Karpas-422 (cell line): Measurements from ENCODE around the gene PTPRC. TPM values are rescaled to one million over a fixed set of nuclear protein-coding genes. Genes with fewer than 3 reads are reported as not detected.

ENCODE experiments used
- DNase-seq: peaks from one replicate; pipeline ENCODE4 v3.0.0-alpha.2; 2015
- H2AFZ ChIP-seq: fragments of 200-600 bp; sonication (generic); 2 replicates; pipeline ENCODE4 v1.6.1; 2014; ENCODE audit warnings: antibody characterized with exemption, low read length, mixed read lengths
- H3K27ac ChIP-seq: fragments of 200-600 bp; sonication (generic); 2 replicates; pipeline ENCODE4 v1.5.1; 2014; ENCODE audit warnings: mild to moderate bottlenecking, low read length, moderate library complexity
- H3K27me3 ChIP-seq: fragments of 200-600 bp; sonication (generic); 2 replicates; pipeline ENCODE4 v1.6.1; 2014; ENCODE audit warnings: low read length, mixed read lengths
- H3K36me3 ChIP-seq: fragments of 200-600 bp; sonication (generic); 2 replicates; pipeline ENCODE4 v1.6.1; 2014; ENCODE audit warnings: low read length, mixed read lengths; ENCODE audit not compliant: insufficient read depth
- H3K4me1 ChIP-seq: fragments of 200-600 bp; sonication (generic); 2 replicates; pipeline ENCODE4 v1.6.1; 2014; ENCODE audit warnings: mild to moderate bottlenecking, low read length, mixed read lengths
- H3K4me2 ChIP-seq: fragments of 200-600 bp; sonication (generic); 2 replicates; pipeline ENCODE4 v1.6.1; 2014; ENCODE audit warnings: low read length, low read depth, mild to moderate bottlenecking; ENCODE audit not compliant: poor library complexity, severe bottlenecking
- H3K4me3 ChIP-seq: fragments of 200-600 bp; sonication (generic); 2 replicates; pipeline ENCODE4 v1.5.1; 2014; ENCODE audit warnings: mild to moderate bottlenecking, antibody characterized with exemption, low read length, mixed read lengths
- H3K79me2 ChIP-seq: fragments of 200-600 bp; sonication (generic); 2 replicates; pipeline ENCODE4 v1.6.1; 2014; ENCODE audit warnings: mild to moderate bottlenecking, low read length, mixed read lengths
- H3K9ac ChIP-seq: fragments of 200-600 bp; sonication (generic); 2 replicates; pipeline ENCODE4 v1.6.0; 2014; ENCODE audit warnings: low read length
- H3K9me2 ChIP-seq: fragments of 200-600 bp; sonication (generic), shearing (Covaris generic); replicated peaks from 2 replicates; pipeline ENCODE4 v1.6.0; 2014; ENCODE audit warnings: mild to moderate bottlenecking, low read length, moderate library complexity; ENCODE audit not compliant: insufficient read depth
- H3K9me3 ChIP-seq: fragments of 300-700, 200-600 bp; sonication (generic); 2 replicates; pipeline ENCODE4 v1.6.1; 2014; ENCODE audit warnings: low read length, mixed read lengths
- H4K20me1 ChIP-seq: fragments of 200-600 bp; sonication (generic); 2 replicates; pipeline ENCODE4 v1.6.1; 2014; ENCODE audit warnings: mild to moderate bottlenecking, antibody characterized with exemption, low read length, low read depth; ENCODE audit not compliant: insufficient read depth
- total RNA-seq: library from RNA; depleted of rRNA; stranded (reverse); fragments of >200 nt; shearing (Covaris generic); gene quantifications from 2 replicates; pipeline ENCODE4 v1.2.3, GENCODE V29; 2014; ENCODE audit warnings: low replicate concordance

PTPRC gene
- total RNA-seq, 1 experiment from 2014 or later: 812 TPM

DNA sequence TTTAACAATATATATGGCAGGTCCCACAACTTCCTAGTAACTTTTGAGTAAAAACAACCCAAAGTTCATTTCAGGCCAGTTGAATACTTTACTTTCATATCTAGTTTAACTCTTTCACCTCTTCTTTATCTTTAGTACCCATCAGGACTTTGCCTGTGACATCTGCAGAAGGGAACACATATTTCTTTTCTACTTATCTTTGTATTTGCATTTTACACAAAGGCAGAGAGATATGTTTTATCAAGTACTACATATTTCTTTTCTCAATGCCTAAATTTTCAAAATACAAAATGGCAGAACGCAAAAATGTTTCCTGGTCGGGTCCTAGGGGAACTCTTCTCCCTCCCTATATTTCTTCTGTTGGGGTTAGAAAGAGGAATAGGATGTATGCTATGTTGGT lies 6.8 kb upstream of the PTPRC start:
- Histone ChIP-seq H3K4me2 (peak overlapping the region; percentile 46), H4K20me1 (no peaks in the 10 kb centered on the region), H3K4me1 (peaks cover 87% of the 10 kb centered on the region), H3K9ac (peak overlapping the region; percentile 46), H2AFZ (no peak overlapping the region), H3K79me2 (no peaks in the 10 kb centered on the region), H3K36me3 (no peaks in the 10 kb centered on the region; the same call in 1 of the 2 replicates), H3K4me3 (no peak overlapping the region), H3K9me2 (no peaks in the 10 kb centered on the region), H3K9me3 (no peaks in the 10 kb centered on the region), H3K27ac (peak overlapping the region; percentile 99), H3K27me3 (no peaks in the 10 kb centered on the region)
- DNase-seq: no peak

DNA sequence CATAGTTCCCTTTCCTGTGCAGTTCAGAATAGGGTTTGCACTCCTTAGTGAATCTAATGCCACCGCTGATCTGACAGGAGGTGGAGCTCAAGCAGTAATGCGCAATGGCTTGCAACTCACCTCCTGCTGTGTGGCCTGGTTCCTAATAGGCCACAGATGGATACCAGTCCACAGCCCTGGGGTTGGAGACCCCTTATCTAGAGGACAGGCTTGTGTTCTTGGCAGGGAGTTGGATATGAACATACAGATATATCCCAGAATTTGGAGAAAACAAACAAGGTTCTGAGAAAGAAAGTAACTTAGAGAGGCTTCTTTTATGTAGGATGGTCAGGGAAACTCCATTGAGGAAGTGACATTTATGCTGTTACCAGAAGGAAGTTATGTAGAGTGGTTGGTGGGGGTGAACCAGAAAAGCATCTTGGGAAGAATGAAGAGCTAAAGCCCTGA lies 5.1 kb upstream of the PTPRC start:
- Histone ChIP-seq H3K79me2 (no peaks in the 10 kb centered on the region), H3K4me2 (no peak overlapping the region), H3K4me3 (no peak overlapping the region), H3K27ac (peak overlapping the region; percentile 99), H3K27me3 (no peaks in the 10 kb centered on the region), H3K9me3 (no peaks in the 10 kb centered on the region), H3K9ac (no peak overlapping the region), H3K36me3 (no peaks in the 10 kb centered on the region), H2AFZ (peak overlapping the region; percentile 68; the same call in 1 of the 2 replicates), H3K9me2 (no peaks in the 10 kb centered on the region), H3K4me1 (peaks cover 87% of the 10 kb centered on the region), H4K20me1 (no peaks in the 10 kb centered on the region)
- no peak for DNase-seq

DNA sequence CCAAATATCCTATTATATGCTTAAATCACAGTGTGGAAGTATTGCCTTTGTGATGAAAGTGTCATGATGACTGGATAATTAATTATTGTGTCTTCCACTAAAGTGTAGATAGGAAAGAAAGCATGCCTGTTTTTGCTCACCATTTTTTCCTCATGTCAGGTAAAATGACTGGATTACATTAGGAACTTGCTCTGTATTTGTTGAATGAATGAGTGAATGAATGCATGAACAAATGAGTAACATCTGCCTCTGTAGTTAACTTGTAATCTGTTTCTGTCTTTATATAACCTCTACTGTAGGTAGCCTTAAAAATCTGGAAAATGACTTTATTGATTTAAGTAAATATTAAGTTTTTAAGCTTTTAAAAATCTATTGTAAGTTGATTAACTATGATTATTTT lies 2.9 kb upstream of the PTPRC start:
- peaks cover 86% of the 10 kb centered on the region for H3K4me1 ChIP-seq
- peaks cover 4% of the 10 kb centered on the region; the same call in 1 of the 2 replicates for H3K36me3 ChIP-seq
- peak overlapping the region; percentile 82 for H3K9ac ChIP-seq
- H3K27me3 ChIP-seq: no peaks in the 10 kb centered on the region
- no peak overlapping the region for H2AFZ ChIP-seq
- peak overlapping the region; percentile 90 for H3K4me2 ChIP-seq
- H3K9me3 ChIP-seq: no peaks in the 10 kb centered on the region
- peak overlapping the region; percentile 99 for H3K27ac ChIP-seq
- DNase-seq: no peak
- H3K9me2 ChIP-seq: no peaks in the 10 kb centered on the region
- H3K79me2 ChIP-seq: peaks cover 7% of the 10 kb centered on the region
- no peaks in the 10 kb centered on the region for H4K20me1 ChIP-seq
- no peak overlapping the region for H3K4me3 ChIP-seq

DNA sequence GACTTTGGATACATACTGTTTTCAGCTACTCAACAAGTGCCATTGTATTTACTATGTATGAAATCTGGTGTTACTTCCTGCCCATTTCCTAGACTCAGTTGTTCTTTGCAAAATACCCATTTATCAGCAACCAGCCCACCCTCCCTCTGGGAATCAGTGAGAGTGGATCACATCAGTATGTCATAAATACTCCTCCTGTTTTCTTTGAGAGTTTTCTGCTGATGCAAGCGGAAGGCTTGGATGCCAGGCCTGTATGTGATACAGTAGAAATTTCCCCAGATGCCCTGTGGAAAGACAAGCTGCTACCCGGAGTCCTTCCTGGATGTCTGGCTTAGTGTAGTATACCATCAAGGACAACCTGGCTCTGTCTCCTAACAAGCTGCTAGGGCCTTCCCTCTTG lies 2.4 kb upstream of the PTPRC start:
- Histone ChIP-seq H4K20me1 (no peaks in the 10 kb centered on the region), H3K79me2 (peaks cover 11% of the 10 kb centered on the region), H3K4me3 (peak overlapping the region; percentile 22), H3K4me2 (peak overlapping the region; percentile 90), H3K27ac (peak overlapping the region; percentile 99), H3K4me1 (peaks cover 86% of the 10 kb centered on the region), H3K36me3 (peaks cover 5% of the 10 kb centered on the region; the same call in 1 of the 2 replicates), H3K9me3 (no peaks in the 10 kb centered on the region), H3K9me2 (no peaks in the 10 kb centered on the region), H3K27me3 (no peaks in the 10 kb centered on the region), H3K9ac (peak overlapping the region; percentile 82), H2AFZ (no peak overlapping the region)
- no peak for DNase-seq

DNA sequence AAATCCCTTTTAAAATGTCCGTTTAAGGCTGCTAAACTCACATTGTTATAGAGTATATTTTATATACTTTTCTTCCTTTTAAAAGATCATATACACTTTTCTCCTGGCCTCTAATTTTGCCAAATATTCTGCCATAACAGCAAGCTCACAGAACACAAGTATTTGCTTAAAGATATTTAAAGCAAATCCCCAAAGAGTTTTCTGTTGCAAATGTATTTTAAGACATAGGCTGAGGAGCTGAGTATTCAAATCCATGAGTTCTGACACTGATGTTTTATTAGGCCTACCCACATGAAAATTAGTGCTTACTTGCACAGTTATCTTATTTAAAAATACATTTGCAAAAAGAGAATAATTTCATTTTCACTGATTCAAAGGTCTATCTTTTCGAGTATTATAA lies 1.7 kb upstream of the PTPRC start:
- H3K4me3 ChIP-seq: peak overlapping the region; percentile 35
- H3K36me3 ChIP-seq: peaks cover 10% of the 10 kb centered on the region
- peak overlapping the region; percentile 82 for H3K9ac ChIP-seq
- peak overlapping the region; percentile 90 for H3K4me2 ChIP-seq
- H2AFZ ChIP-seq: no peak overlapping the region
- no peaks in the 10 kb centered on the region for H3K27me3 ChIP-seq
- no peaks in the 10 kb centered on the region for H3K9me2 ChIP-seq
- H4K20me1 ChIP-seq: no peaks in the 10 kb centered on the region
- H3K9me3 ChIP-seq: no peaks in the 10 kb centered on the region
- peaks cover 86% of the 10 kb centered on the region for H3K4me1 ChIP-seq
- peak overlapping the region; percentile 99 for H3K27ac ChIP-seq
- peaks cover 19% of the 10 kb centered on the region for H3K79me2 ChIP-seq
- peak; percentile 96 for DNase-seq

DNA sequence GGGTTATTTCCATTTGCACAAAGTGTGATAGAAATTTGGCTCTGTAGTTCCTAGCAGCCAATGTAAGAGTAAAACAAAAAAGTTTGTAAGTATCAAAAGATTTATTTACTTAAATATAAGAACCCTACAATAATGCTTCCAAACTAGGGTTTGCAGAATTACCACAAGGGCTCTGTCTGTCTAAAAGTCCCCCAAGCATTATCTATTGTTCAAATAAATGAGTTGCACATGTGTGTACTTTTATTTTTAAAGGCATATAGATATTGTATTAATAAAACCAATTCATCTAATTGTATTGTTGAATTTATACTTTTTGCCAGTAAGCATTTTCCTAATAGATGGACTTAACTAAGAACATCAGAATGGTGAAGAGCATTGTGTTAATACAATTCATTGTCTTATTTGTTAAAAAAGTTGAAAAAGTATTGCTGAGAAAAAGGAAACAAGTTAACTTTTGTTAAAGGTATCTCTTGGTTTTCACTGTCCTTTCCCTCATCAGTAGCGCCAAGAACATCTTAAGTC lies 863 bp upstream of the PTPRC start:
- H3K9me2 ChIP-seq: no peaks in the 10 kb centered on the region
- peak overlapping the region; percentile 90 for H3K4me2 ChIP-seq
- peaks cover 17% of the 10 kb centered on the region for H3K36me3 ChIP-seq
- no peak overlapping the region for H2AFZ ChIP-seq
- H4K20me1 ChIP-seq: no peaks in the 10 kb centered on the region
- peaks cover 27% of the 10 kb centered on the region for H3K79me2 ChIP-seq
- H3K27ac ChIP-seq: peak overlapping the region; percentile 99
- peak; percentile 72 for DNase-seq
- peaks cover 89% of the 10 kb centered on the region for H3K4me1 ChIP-seq
- peak overlapping the region; percentile 82 for H3K9ac ChIP-seq
- no peaks in the 10 kb centered on the region for H3K27me3 ChIP-seq
- H3K9me3 ChIP-seq: no peaks in the 10 kb centered on the region
- peak overlapping the region; percentile 40 for H3K4me3 ChIP-seq

DNA sequence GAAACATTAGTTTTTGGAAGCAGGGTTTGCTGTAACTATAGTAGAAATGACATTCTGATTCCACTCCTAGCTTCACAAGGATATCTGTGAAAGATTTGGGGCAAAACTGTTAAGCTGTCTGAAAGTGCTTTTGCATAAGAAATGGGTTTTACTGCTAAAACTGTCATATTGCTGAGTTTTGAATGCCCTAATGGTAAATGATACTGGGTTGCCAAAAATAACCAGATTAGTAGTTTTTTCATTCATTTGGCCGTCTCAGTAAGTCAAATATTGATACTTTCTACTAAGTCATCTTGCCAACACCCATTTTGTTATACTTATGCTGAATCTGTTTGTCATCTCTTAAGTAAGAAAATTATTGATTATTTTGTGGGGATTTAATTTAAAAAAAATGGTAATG lies 399 bp upstream of the PTPRC start:
- H3K4me1 ChIP-seq: peaks cover 92% of the 10 kb centered on the region
- H3K9me3 ChIP-seq: no peaks in the 10 kb centered on the region
- H3K4me2 ChIP-seq: peak overlapping the region; percentile 90
- no peaks in the 10 kb centered on the region for H3K27me3 ChIP-seq
- H3K79me2 ChIP-seq: peaks cover 32% of the 10 kb centered on the region
- H4K20me1 ChIP-seq: no peaks in the 10 kb centered on the region
- H3K9me2 ChIP-seq: no peaks in the 10 kb centered on the region
- H3K27ac ChIP-seq: peak overlapping the region; percentile 99
- H3K4me3 ChIP-seq: peak overlapping the region; percentile 61
- H3K36me3 ChIP-seq: peaks cover 21% of the 10 kb centered on the region
- peak; percentile 97 for DNase-seq
- no peak overlapping the region for H2AFZ ChIP-seq
- peak overlapping the region; percentile 82 for H3K9ac ChIP-seq

DNA sequence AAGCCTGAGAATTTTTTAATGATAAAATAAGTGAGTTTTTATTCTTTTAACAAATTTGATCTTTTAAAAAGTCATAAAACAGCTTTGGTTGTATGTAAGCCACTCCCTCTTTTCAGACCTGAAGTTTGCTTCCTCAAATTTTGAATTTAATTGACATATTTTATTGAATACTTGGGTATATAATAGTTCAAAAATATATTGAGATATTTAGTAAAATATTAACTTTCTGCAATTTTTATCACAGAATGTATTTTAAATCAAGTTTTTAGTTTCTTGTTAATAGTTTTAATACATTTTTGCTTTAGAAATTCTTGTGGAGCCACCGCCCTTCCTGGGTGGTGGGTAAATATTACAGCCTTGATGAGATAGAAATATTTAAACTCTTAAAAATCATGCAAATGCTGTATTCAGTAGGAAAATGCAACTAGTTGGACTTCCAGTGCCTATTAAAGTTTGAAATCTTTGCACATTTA lies 867 bp downstream of the PTPRC start:
- peak overlapping the region; percentile 99 for H3K27ac ChIP-seq
- H3K9me3 ChIP-seq: no peaks in the 10 kb centered on the region
- peak overlapping the region; percentile 82 for H3K9ac ChIP-seq
- peak overlapping the region; percentile 90 for H3K4me2 ChIP-seq
- no peak overlapping the region for H2AFZ ChIP-seq
- no peaks in the 10 kb centered on the region for H3K27me3 ChIP-seq
- peaks cover 32% of the 10 kb centered on the region for H3K36me3 ChIP-seq
- H3K4me3 ChIP-seq: peak overlapping the region; percentile 61
- DNase-seq: peak; percentile 92
- peaks cover 95% of the 10 kb centered on the region for H3K4me1 ChIP-seq
- H3K79me2 ChIP-seq: peaks cover 44% of the 10 kb centered on the region
- no peaks in the 10 kb centered on the region for H4K20me1 ChIP-seq
- H3K9me2 ChIP-seq: no peaks in the 10 kb centered on the region
